CD14-positive monocyte (primary cell): ENCODE results near the gene SLC16A9. TPM values are rescaled to one million over a fixed set of nuclear protein-coding genes. Genes with fewer than 3 reads are reported as not detected.

Source experiments
- DNase-seq, 3 donors: peaks; one replicate each; pipeline ENCODE4 v3.0.0-alpha.2; 2011 to 2022
- H2AFZ ChIP-seq: 2 replicates; pipeline ENCODE4 v1.6.0; 2012; ENCODE audit warnings: mild to moderate bottlenecking, low read depth, low read length, inconsistent platforms; ENCODE audit not compliant: insufficient read depth, poor library complexity, severe bottlenecking
- H3K27ac ChIP-seq, 2 donors: 1 replicate in 1 of 2; 2 replicates in 1 of 2; pipeline ENCODE4 v1.5.1; 2012 to 2013; ENCODE audit warnings: low read length in 2 of 2, control low read depth in 1 of 2, inconsistent platforms in 1 of 2, low read depth in 1 of 2, mild to moderate bottlenecking in 1 of 2
- H3K27me3 ChIP-seq, 2 donors: one replicate each; pipeline versions ENCODE4 v1.6.0 to v1.6.1; 2011 to 2013; ENCODE audit warnings: low read length in 2 of 2; ENCODE audit not compliant: control insufficient read depth in 2 of 2, insufficient read depth in 2 of 2
- H3K36me3 ChIP-seq, 2 donors: replicated peaks in 1 of 2; 1 replicate in 1 of 2; 2 replicates in 1 of 2; pipeline versions ENCODE4 v1.5.1 to v1.6.1; 2012 to 2013; ENCODE audit warnings: low read length in 2 of 2, control low read depth in 1 of 2, inconsistent platforms in 1 of 2, mild to moderate bottlenecking in 1 of 2; ENCODE audit not compliant: insufficient read depth in 2 of 2, control insufficient read depth in 1 of 2
- H3K4me1 ChIP-seq, 2 donors: 1 replicate in 1 of 2; 2 replicates in 1 of 2; pipeline versions ENCODE4 v1.5.1 to v1.6.1; 2012 to 2013; ENCODE audit warnings: low read length in 2 of 2, control low read depth in 1 of 2, inconsistent platforms in 1 of 2, mild to moderate bottlenecking in 1 of 2, moderate library complexity in 1 of 2; ENCODE audit not compliant: insufficient read depth in 2 of 2, control insufficient read depth in 1 of 2
- H3K4me2 ChIP-seq: replicated peaks from 2 replicates; pipeline ENCODE3; 2012; ENCODE audit warnings: low read length, moderate library complexity, mild to moderate bottlenecking; ENCODE audit not compliant: poor library complexity, severe bottlenecking; ENCODE audit errors: extremely low read depth
- H3K4me3 ChIP-seq, 3 experiments: fragments of 200-600 bp in 1 of 3; sonication (generic) in 1 of 3; replicated peaks in 1 of 3; 1 replicate in 2 of 3; 2 replicates in 1 of 3; pipeline ENCODE4 v1.5.1; 2011 to 2013; ENCODE audit warnings: low read length in 3 of 3, mild to moderate bottlenecking in 3 of 3, control low read depth in 2 of 3, low read depth in 2 of 3, inconsistent platforms in 1 of 3, moderate library complexity in 1 of 3
- H3K79me2 ChIP-seq: 2 replicates; pipeline ENCODE4 v1.6.0; 2012; ENCODE audit warnings: mild to moderate bottlenecking, control low read depth, inconsistent platforms, low read length, moderate library complexity; ENCODE audit not compliant: insufficient read depth
- H3K9ac ChIP-seq: 2 replicates; pipeline ENCODE4 v1.6.0; 2017; ENCODE audit warnings: low read length, mild to moderate bottlenecking; ENCODE audit not compliant: insufficient read depth, poor library complexity, severe bottlenecking
- H3K9me3 ChIP-seq, 2 donors: replicated peaks in 1 of 2; 1 replicate in 1 of 2; 2 replicates in 1 of 2; pipeline versions ENCODE4 v1.5.1 to v1.6.1; 2012 to 2013; ENCODE audit warnings: low read length in 2 of 2, control low read depth in 1 of 2; ENCODE audit not compliant: control insufficient read depth in 1 of 2, insufficient read depth in 1 of 2
- H4K20me1 ChIP-seq: 2 replicates; pipeline ENCODE4 v1.6.0; 2012; ENCODE audit warnings: mild to moderate bottlenecking, low read length, control low read depth, moderate library complexity; ENCODE audit not compliant: insufficient read depth
- H3K27ac Mint-ChIP-seq, 7 donors: one replicate each; pipeline ENCODE4 v1.8.0; 2020; ENCODE audit warnings: mild to moderate bottlenecking in 7 of 7, mixed read lengths in 7 of 7, moderate library complexity in 6 of 7, inconsistent platforms in 2 of 7
- H3K27me3 Mint-ChIP-seq, 3 donors: one replicate each; pipeline ENCODE4 v1.8.0; 2021 to 2022; ENCODE audit warnings: low read depth in 3 of 3, mild to moderate bottlenecking in 3 of 3, mixed read lengths in 3 of 3, moderate library complexity in 3 of 3, inconsistent platforms in 1 of 3
- H3K36me3 Mint-ChIP-seq, 2 donors: one replicate each; pipeline ENCODE4 v1.8.0; 2020; ENCODE audit warnings: mixed read lengths in 2 of 2, inconsistent platforms in 1 of 2, mild to moderate bottlenecking in 1 of 2
- H3K4me1 Mint-ChIP-seq: one replicate; pipeline ENCODE4 v1.8.0; 2020; ENCODE audit warnings: mild to moderate bottlenecking, mixed read lengths
- H3K4me3 Mint-ChIP-seq, 2 donors: one replicate each; pipeline ENCODE4 v1.8.0; 2020; ENCODE audit warnings: mild to moderate bottlenecking in 2 of 2, mixed read lengths in 2 of 2, moderate library complexity in 1 of 2
- H3K9me3 Mint-ChIP-seq, 7 donors: one replicate each; pipeline ENCODE4 v1.8.0; 2020 to 2022; ENCODE audit warnings: mixed read lengths in 7 of 7, mild to moderate bottlenecking in 6 of 7, moderate library complexity in 6 of 7, inconsistent platforms in 2 of 7
- CTCF ChIP-seq: fragments of 200-600 bp; IDR thresholded peaks from one replicate; pipeline ENCODE4 v1.8.0; 2022; ENCODE audit warnings: antibody characterized with exemption, mild to moderate bottlenecking
- WGBS: methylation state at CpG from one replicate; pipeline ENCODE4 v1.1.5; 2013; ENCODE audit warnings: missing lambda C conversion rate; ENCODE audit not compliant: insufficient coverage; 5-methylcytosine and 5-hydroxymethylcytosine counted together
- intact Hi-C, 2 donors: fragments of 100-400 bp; cut with micrococcal nuclease; formaldehyde crosslinking; loops; one replicate each; pipeline versions ENCODE4 v1.15.0 to v1.15.1; 2023
- polyA plus RNA-seq, 3 donors: library from polyadenylated mRNA; depleted of rRNA in 1 of 3; unstranded in 2 of 3; stranded (reverse) in 1 of 3; fragments of 300-500 nt in 2 of 3; fragments of >200 nt in 1 of 3; fragmentation: Illumina TruSeq in 2 of 3; gene quantifications; 1 replicate in 2 of 3; 2 replicates in 1 of 3; pipeline ENCODE4 v1.2.3, GENCODE V29; 2012 to 2021

The SLC16A9 gene
- polyA plus RNA-seq, 3 donors, result not detected

GRCh38 chr10:59621771-59622170 is 87.9 kb downstream of the SLC16A9 start:
- no CpG with 5 or more reads among the region's 1 CpG for WGBS
- H3K27me3 Mint-ChIP-seq, result peaks cover 0 to 2% (median 0%) of the 10 kb centered on the region in 3 donors
- no peak overlapping the region for H3K4me2 ChIP-seq
- H3K79me2 ChIP-seq, result no peaks in the 10 kb centered on the region
- no peak overlapping the region for H3K27ac ChIP-seq
- no peaks in the 10 kb centered on the region for H4K20me1 ChIP-seq
- H2AFZ ChIP-seq, result no peak overlapping the region
- no peaks in the 10 kb centered on the region for H3K36me3 ChIP-seq
- H3K9me3 Mint-ChIP-seq, result peaks cover 0 to 3% (median 0%) of the 10 kb centered on the region in 7 donors
- DNase-seq, result no peak
- no peak overlapping the region for H3K9ac ChIP-seq
- peaks cover 4% of the 10 kb centered on the region in 2 donors for H3K4me1 ChIP-seq
- no peak overlapping the region for H3K27ac Mint-ChIP-seq
- intact Hi-C loops, result loop anchor here (10.0 kb wide), 4 partner anchors 183 to 1033 kb away; no protein-coding TSS in a partner anchor
- TF ChIP-seq CTCF, result no peak
- peaks cover 5% of the 10 kb centered on the region for H3K4me1 Mint-ChIP-seq
- H3K4me3 ChIP-seq, result no peak overlapping the region
- H3K27me3 ChIP-seq, result no peaks in the 10 kb centered on the region
- no peak overlapping the region for H3K4me3 Mint-ChIP-seq
- H3K9me3 ChIP-seq, result no peaks in the 10 kb centered on the region
- H3K36me3 Mint-ChIP-seq, result no peaks in the 10 kb centered on the region

- H3K27ac Mint-ChIP-seq, result no peak overlapping the region
- Histone ChIP-seq H3K9ac (no peak overlapping the region), H3K4me3 (no peak overlapping the region), H3K36me3 (no peaks in the 10 kb centered on the region), H3K27ac (no peak overlapping the region), H3K4me1 (no peaks in the 10 kb centered on the region), H2AFZ (no peak overlapping the region), H3K4me2 (no peak overlapping the region), H3K9me3 (no peaks in the 10 kb centered on the region), H3K27me3 (no peaks in the 10 kb centered on the region), H3K79me2 (no peaks in the 10 kb centered on the region), H4K20me1 (no peaks in the 10 kb centered on the region)
- intact Hi-C loops, result loop anchor here in 1 of 2 donors (5.0 kb wide), 1 partner anchor 1086 kb away; no protein-coding TSS in a partner anchor
- TF ChIP-seq CTCF, result no peak
- WGBS, result no CpG with 5 or more reads among the region's 4 CpGs
- no peak overlapping the region for H3K4me3 Mint-ChIP-seq
- peaks cover 0 to 3% (median 0%) of the 10 kb centered on the region in 7 donors for H3K9me3 Mint-ChIP-seq
- H3K27me3 Mint-ChIP-seq, result peaks cover 0 to 2% (median 1%) of the 10 kb centered on the region in 3 donors
- no peaks in the 10 kb centered on the region for H3K36me3 Mint-ChIP-seq
- DNase-seq, result no peak
- H3K4me1 Mint-ChIP-seq, result no peaks in the 10 kb centered on the region
These were observed 91.0 kb downstream of the SLC16A9 start for GRCh38 chr10:59618666-59619065.
